ENCODE data around the gene YPEL5.
"Not testable (repeated sequence)": the region's sequence is repeated elsewhere in the genome, so short reads cannot be mapped to it uniquely, and the experiment has no call there.

The YPEL5 gene

GRCh38 chr2:30146337-30147195 lies at the start of gene YPEL5:
YPEL5 (plus strand) TSS chr2:30147007; CDS start chr2:30156652, 9,645 bp downstream.
- in situ Hi-C loops (cut with MboI; ENCODE audit: low sequenced_read_pairs) = no loop called here

- in situ Hi-C loops (cut with MboI; ENCODE audit: low sequenced_read_pairs) = no loop called here
Measured at GRCh38 chr2:30098266-30099005, 48.4 kb upstream of the YPEL5 start.

- in situ Hi-C loops (cut with MboI; ENCODE audit: low sequenced_read_pairs) = not testable (repeated sequence)
Measured at GRCh38 chr2:30099366-30099765, 47.4 kb upstream of the YPEL5 start.

- in situ Hi-C loops (cut with MboI; ENCODE audit: low sequenced_read_pairs) = not testable (repeated sequence)
Measured at GRCh38 chr2:30100691-30101090, 46.1 kb upstream of the YPEL5 start.

GRCh38 chr2:30104307-30104706 lies 42.5 kb upstream of the YPEL5 start:
- in situ Hi-C loops (cut with MboI; ENCODE audit: low sequenced_read_pairs) = no loop called here

- in situ Hi-C loops (cut with MboI; ENCODE audit: low sequenced_read_pairs) = no loop called here
Measured at GRCh38 chr2:30105556-30105955, 41.3 kb upstream of the YPEL5 start.

- in situ Hi-C loops (cut with MboI; ENCODE audit: low sequenced_read_pairs) = no loop called here
Measured at GRCh38 chr2:30106543-30106942, 40.3 kb upstream of the YPEL5 start.

- in situ Hi-C loops (cut with MboI; ENCODE audit: low sequenced_read_pairs) = no loop called here
Measured at GRCh38 chr2:30108192-30108591, 38.6 kb upstream of the YPEL5 start.

- in situ Hi-C loops (cut with MboI; ENCODE audit: low sequenced_read_pairs) = no loop called here
Measured at GRCh38 chr2:30108851-30109250, 38.0 kb upstream of the YPEL5 start.

- in situ Hi-C loops (cut with MboI; ENCODE audit: low sequenced_read_pairs) = no loop called here
Measured at GRCh38 chr2:30109856-30110255, 37.0 kb upstream of the YPEL5 start.

GRCh38 chr2:30110773-30111172 lies 36.0 kb upstream of the YPEL5 start:
- in situ Hi-C loops (cut with MboI; ENCODE audit: low sequenced_read_pairs) = no loop called here

- in situ Hi-C loops (cut with MboI; ENCODE audit: low sequenced_read_pairs) = not testable (repeated sequence)
Measured at GRCh38 chr2:30111186-30111585, 35.6 kb upstream of the YPEL5 start.

GRCh38 chr2:30112561-30112960 lies 34.2 kb upstream of the YPEL5 start:
- in situ Hi-C loops (cut with MboI; ENCODE audit: low sequenced_read_pairs) = no loop called here

GRCh38 chr2:30113617-30114293 lies 33.1 kb upstream of the YPEL5 start:
- in situ Hi-C loops (cut with MboI; ENCODE audit: low sequenced_read_pairs) = no loop called here

GRCh38 chr2:30115141-30115980 lies 31.4 kb upstream of the YPEL5 start:
- in situ Hi-C loops (cut with MboI; ENCODE audit: low sequenced_read_pairs) = no loop called here

GRCh38 chr2:30115981-30116285 lies 30.9 kb upstream of the YPEL5 start:
- in situ Hi-C loops (cut with MboI; ENCODE audit: low sequenced_read_pairs) = no loop called here

GRCh38 chr2:30122362-30122761 lies 24.4 kb upstream of the YPEL5 start:
- in situ Hi-C loops (cut with MboI; ENCODE audit: low sequenced_read_pairs) = no loop called here

- in situ Hi-C loops (cut with MboI; ENCODE audit: low sequenced_read_pairs) = no loop called here
Measured at GRCh38 chr2:30127016-30127893, 19.6 kb upstream of the YPEL5 start.

GRCh38 chr2:30134582-30134981 lies 12.2 kb upstream of the YPEL5 start:
- in situ Hi-C loops (cut with MboI; ENCODE audit: low sequenced_read_pairs) = no loop called here

- in situ Hi-C loops (cut with MboI; ENCODE audit: low sequenced_read_pairs) = no loop called here
Measured at GRCh38 chr2:30135541-30135940, 11.3 kb upstream of the YPEL5 start.
